HUDEP-2 (cell line): ENCODE results near the gene AP4M1.

ENCODE experiments used
- DNase-seq, 76 experiments: peaks; one replicate each; lab custom pipeline; 2025; ENCODE audit not compliant: unreplicated experiment in 76 of 76; lab: John Stamatoyannopoulos, UW

AP4M1 gene

GRCh38 chr7:100155553-100156317 is 54.3 kb downstream of the AP4M1 start:
- no peak for DNase-seq

DNA sequence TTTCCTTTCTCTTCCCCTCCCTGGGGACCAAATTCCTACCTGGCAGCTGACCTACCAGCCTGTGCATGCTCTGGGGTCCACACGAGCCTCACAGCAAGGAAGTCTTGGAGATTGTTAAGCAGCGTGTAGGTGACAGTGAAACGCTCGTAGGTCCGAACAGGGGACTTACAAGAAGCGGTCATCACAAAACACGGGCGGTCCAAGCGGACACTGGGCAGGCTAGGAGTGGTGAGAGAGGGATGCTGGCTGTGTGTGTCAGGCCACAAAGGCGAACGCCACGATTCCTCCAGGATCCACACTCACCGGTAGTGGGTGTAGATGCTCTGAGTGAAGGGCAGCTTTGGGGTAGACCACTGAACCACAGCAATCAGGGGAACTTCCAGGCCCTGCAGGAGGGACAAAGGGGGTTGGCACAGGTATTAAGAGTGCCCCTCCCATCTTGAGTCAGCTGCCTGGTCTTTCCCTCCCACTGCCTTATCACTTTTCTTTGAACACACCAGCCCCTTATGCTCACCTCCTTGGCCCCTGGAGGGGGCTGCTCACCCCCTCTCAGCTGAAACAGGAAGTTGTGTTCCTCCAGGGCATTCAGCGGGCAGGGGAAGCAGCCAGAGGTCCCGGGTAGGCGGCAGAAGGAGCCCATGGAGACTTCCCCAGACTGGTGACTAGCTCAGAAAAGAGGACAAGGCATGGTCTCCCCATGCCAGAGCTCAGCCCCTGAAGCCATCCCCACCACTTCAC is 55.1 kb downstream of the AP4M1 start:
- DNase-seq = peak in 15 of 76 experiments; percentile 5 to 41 (median 27)

DNA sequence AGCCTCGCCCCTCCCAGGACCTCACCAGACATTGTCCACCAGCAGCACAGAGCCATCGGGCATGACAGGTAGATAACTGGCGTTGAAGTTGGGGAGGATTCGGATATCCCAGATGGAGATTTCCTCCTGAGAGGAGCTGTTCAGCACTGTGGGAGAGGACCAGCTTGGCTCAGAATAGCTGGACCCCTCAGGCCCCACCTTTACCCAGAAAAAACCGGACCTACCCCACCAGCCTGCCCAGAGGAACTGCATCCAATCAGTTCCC is 55.6 kb downstream of the AP4M1 start:
- DNase-seq = no peak

GRCh38 chr7:100157334-100158228 is 56.1 kb downstream of the AP4M1 start:
- DNase-seq = no peak
